HepG2 (cell line): Measurements from ENCODE around the gene XPNPEP2. TPM values are rescaled to one million over a fixed set of nuclear protein-coding genes. Genes with fewer than 3 reads are reported as not detected.

ENCODE experiments used
- ATAC-seq: fragments of 200-7000 bp; cut with Tn5 transposase; 3 replicates; pipeline ENCODE4 v1.9.1; 2020; ENCODE audit warnings: mild to moderate bottlenecking, moderate library complexity
- BruUV-seq: library from RNA; stranded (reverse); fragments of 400-500 nt; replicated peaks from 2 replicates; lab custom pipeline; 2021; lab: Mats Ljungman, UMichigan
- CTCF ChIA-PET: fragments of 300-600 bp; formaldehyde crosslinking; extraction: SDS; loops from one replicate; lab custom pipeline; 2021; ENCODE audit warnings: low total read pairs, inconsistent platforms, low intra/inter-chr PET ratio; lab: Yijun Ruan, JAX
- POLR2A ChIA-PET: fragments of 350-600 bp; sonication (Branson Sonifier 250); formaldehyde crosslinking; loops from one replicate; lab custom pipeline; 2020; ENCODE audit warnings: antibody characterized with exemption, inconsistent platforms; lab: Yijun Ruan, JAX
- DNase-seq: peaks from one replicate; pipeline ENCODE4 v3.0.0-alpha.2; 2015; ENCODE audit warnings: low spot score
- FAIRE-seq: peaks from 3 replicates; lab custom pipeline; 2011; peaks lifted over from hg19 to GRCh38; lab: Jason Lieb, UNC
- H2AFZ ChIP-seq: one replicate; pipeline ENCODE4 v1.6.1; 2011; ENCODE audit warnings: low read length, inconsistent platforms
- H3K27ac ChIP-seq: fragments of 300-600 bp; 3 replicates; pipeline ENCODE4 v1.8.0; 2011; ENCODE audit warnings: mixed run types, mild to moderate bottlenecking, mixed read lengths, low read length, inconsistent platforms; ENCODE audit not compliant: insufficient read depth; ENCODE audit errors: extremely low read length
- H3K27me3 ChIP-seq, 2 experiments: fragments of 200-600 bp in 1 of 2; 2 replicates in 1 of 2; 3 replicates in 1 of 2; pipeline versions ENCODE4 v1.6.0 to v1.8.0; 2011; ENCODE audit warnings: low read length in 2 of 2, mild to moderate bottlenecking in 2 of 2, moderate library complexity in 2 of 2, inconsistent platforms in 1 of 2; ENCODE audit not compliant: insufficient read depth in 2 of 2, control insufficient read depth in 1 of 2
- H3K36me3 ChIP-seq, 2 experiments: fragments of 200-600 bp in 1 of 2; replicated peaks in 1 of 2; 2 replicates in 1 of 2; 3 replicates in 1 of 2; pipeline versions ENCODE4 v1.5.1 to v1.8.0; 2011; ENCODE audit warnings: low read length in 2 of 2, inconsistent platforms in 1 of 2; ENCODE audit not compliant: insufficient read depth in 2 of 2, control insufficient read depth in 1 of 2
- H3K4me1 ChIP-seq: 2 replicates; pipeline ENCODE4 v1.5.1; 2012; ENCODE audit warnings: low read length, inconsistent platforms; ENCODE audit not compliant: insufficient read depth
- H3K4me2 ChIP-seq: 2 replicates; pipeline ENCODE4 v1.6.0; 2011; ENCODE audit warnings: low read depth, low read length, inconsistent platforms
- H3K4me3 ChIP-seq, 3 experiments: fragments of 200-600 bp in 1 of 3; sonication (generic), shearing (Covaris generic) in 1 of 3; replicated peaks in 1 of 3; 2 replicates each; pipeline ENCODE4 v1.5.1; 2011 to 2016; ENCODE audit warnings: low read length in 3 of 3, inconsistent platforms in 2 of 3, low read depth in 2 of 3, mild to moderate bottlenecking in 2 of 3, control low read depth in 1 of 3, mixed read lengths in 1 of 3; ENCODE audit not compliant: insufficient read depth in 1 of 3
- H3K79me2 ChIP-seq: one replicate; pipeline ENCODE4 v1.6.1; 2011; ENCODE audit warnings: low read length, inconsistent platforms; ENCODE audit not compliant: insufficient read depth
- H3K9ac ChIP-seq: 2 replicates; pipeline ENCODE4 v1.6.0; 2011; ENCODE audit warnings: mild to moderate bottlenecking, low read depth, low read length, inconsistent platforms; ENCODE audit not compliant: insufficient read depth
- H3K9me3 ChIP-seq: 2 replicates; pipeline ENCODE4 v1.5.1; 2012; ENCODE audit warnings: mild to moderate bottlenecking, low read length
- H4K20me1 ChIP-seq: 2 replicates; pipeline ENCODE4 v1.6.0; 2011; ENCODE audit warnings: inconsistent platforms, mild to moderate bottlenecking, low read length, moderate library complexity; ENCODE audit not compliant: insufficient read depth
- ARID5B ChIP-seq: IDR thresholded peaks from 2 replicates; pipeline ENCODE4 v1.4.0; 2020; ENCODE audit warnings: mild to moderate bottlenecking, missing genetic modification reagents
- BCL6 ChIP-seq: IDR thresholded peaks from 2 replicates; pipeline ENCODE4 v1.6.1; 2016; ENCODE audit warnings: missing genetic modification reagents, missing compliant biosample characterization
- DMAP1 ChIP-seq: IDR thresholded peaks from 2 replicates; pipeline ENCODE4 v1.6.1; 2016
- FOSL1 ChIP-seq: sonication (generic); formaldehyde crosslinking; IDR thresholded peaks from 2 replicates; pipeline ENCODE4 v1.9.0; 2021; ENCODE audit warnings: missing genetic modification reagents, borderline replicate concordance
- FOSL2 ChIP-seq: sonication (generic); formaldehyde crosslinking; IDR thresholded peaks from 2 replicates; pipeline ENCODE4 v1.4.0; 2020; ENCODE audit warnings: missing genetic modification reagents
- FOXA1 ChIP-seq, 2 experiments: fragments of 450-650 bp in 1 of 2; sonication (generic) in 1 of 2; formaldehyde crosslinking in 1 of 2; IDR thresholded peaks; 2 replicates each; pipeline versions ENCODE4 v1.4.0 to v1.6.1; 2016 to 2020; ENCODE audit warnings: missing genetic modification reagents in 1 of 2
- FOXA3 ChIP-seq: IDR thresholded peaks from 2 replicates; pipeline ENCODE4 v1.6.1; 2016; ENCODE audit warnings: missing genetic modification reagents, missing compliant biosample characterization
- FOXP1 ChIP-seq, 2 experiments: fragments of 450-650 bp in 1 of 2; IDR thresholded peaks; 2 replicates each; pipeline ENCODE4 v1.6.1; 2017 to 2018; ENCODE audit warnings: antibody characterized with exemption in 1 of 2
- GFI1 ChIP-seq: sonication (generic); formaldehyde crosslinking; IDR thresholded peaks from 2 replicates; pipeline ENCODE4 v1.5.0; 2020; ENCODE audit warnings: missing genetic modification reagents, mild to moderate bottlenecking, borderline replicate concordance
- HMG20A ChIP-seq: IDR thresholded peaks from 2 replicates; pipeline ENCODE4 v1.6.1; 2016; ENCODE audit warnings: borderline replicate concordance
- RARA ChIP-seq: IDR thresholded peaks from 2 replicates; pipeline ENCODE4 v1.6.1; 2016; ENCODE audit warnings: missing genetic modification reagents, missing compliant biosample characterization
- RBM22 ChIP-seq: fragments of 200-400 bp; formaldehyde crosslinking; optimal IDR thresholded peaks from 2 replicates; pipeline ENCODE3; 2017; ENCODE audit warnings: mild to moderate bottlenecking, low read length, moderate library complexity
- ZFY ChIP-seq: sonication (generic); formaldehyde crosslinking; IDR thresholded peaks from 2 replicates; pipeline ENCODE4 v1.4.0; 2020; ENCODE audit warnings: missing genetic modification reagents
- ZNF501 ChIP-seq: sonication (generic); formaldehyde crosslinking; IDR thresholded peaks from 2 replicates; pipeline ENCODE4 v1.5.1; 2020; ENCODE audit warnings: mild to moderate bottlenecking, moderate library complexity, missing genetic modification reagents
- ZNF703 ChIP-seq: sonication (generic); formaldehyde crosslinking; IDR thresholded peaks from 2 replicates; pipeline ENCODE4 v1.5.1; 2020; ENCODE audit warnings: missing genetic modification reagents, mild to moderate bottlenecking, moderate library complexity, borderline replicate concordance
- in situ Hi-C: cut with HindIII; loops from 2 replicates; pipeline ENCODE4 v1.10.0; 2017; ENCODE audit warnings: low pct_unique_long_range_greater_than_20kb; ENCODE audit not compliant: extremely low pct_ligation_motif_present
- intact Hi-C: fragments of 100-400 bp; cut with micrococcal nuclease; formaldehyde crosslinking; loops from one replicate; pipeline ENCODE4 v1.10.0; 2022; ENCODE audit not compliant: unreplicated experiment
- polyA plus RNA-seq, 8 experiments: library from polyadenylated mRNA; depleted of rRNA in 3 of 8; stranded (reverse) in 7 of 8; unstranded in 1 of 8; fragments of >200 nt; fragmentation: Illumina TruSeq in 4 of 8; extraction: Trizol in 4 of 8; gene quantifications; 2 replicates each; pipeline versions ENCODE4 v1.2.1 to v1.2.3, GENCODE V29; 2011 to 2016; ENCODE audit warnings: low read depth in 4 of 8, missing spikeins in 1 of 8, mixed read lengths in 1 of 8; ENCODE audit not compliant: insufficient read depth in 1 of 8
- total RNA-seq, 5 experiments: library from RNA; depleted of rRNA; stranded (reverse); fragments of >200 nt; fragmentation: Illumina TruSeq; extraction: Trizol; gene quantifications; 2 replicates each; pipeline ENCODE4 v1.2.3, GENCODE V29; 2016; ENCODE audit warnings: low read depth in 1 of 5
- TF ChIP-seq, protein P1 (sequence below): sonication (generic); formaldehyde crosslinking; IDR thresholded peaks from 2 replicates; pipeline ENCODE4 v1.4.0; 2020; ENCODE audit warnings: mild to moderate bottlenecking, missing genetic modification reagents, borderline replicate concordance
- TF ChIP-seq, protein P2 (sequence below): sonication (generic); formaldehyde crosslinking; IDR thresholded peaks from 2 replicates; pipeline ENCODE4 v1.5.0; 2020; ENCODE audit warnings: missing genetic modification reagents
- TF ChIP-seq, protein P3 (sequence below): IDR thresholded peaks from 2 replicates; pipeline ENCODE4 v1.6.1; 2012; ENCODE audit warnings: low read depth, low read length, improper control_type of control experiment

The XPNPEP2 gene
- total and polyA plus RNA-seq, 2 of the 13 experiments (the other 11 are each of a cell fraction or from before 2014, with no cell fraction given) = 1.1 to 1.8 TPM

DNA sequence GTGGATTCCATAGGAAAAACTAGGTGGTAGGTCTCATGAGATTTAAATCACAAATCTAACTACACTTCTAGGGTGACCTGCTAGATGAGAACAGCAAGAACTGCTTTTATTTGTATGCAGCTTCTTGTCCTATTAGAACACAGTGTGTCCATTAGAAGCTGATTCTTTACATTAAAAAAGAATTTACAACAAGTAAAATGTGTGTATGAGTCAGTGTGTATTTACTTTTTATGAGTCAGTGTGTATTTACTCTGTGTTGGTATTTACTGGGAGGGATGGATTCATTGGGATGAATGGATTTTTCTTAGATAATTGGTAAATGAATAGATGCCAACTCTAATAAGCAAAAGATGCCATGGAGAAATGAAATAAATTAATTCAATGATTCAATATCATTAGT is 40.6 kb upstream of the XPNPEP2 start:
- ChIA-PET CTCF (no interaction called here), POLR2A (no interaction called here)
- Histone ChIP-seq H3K27me3 (no peaks in the 10 kb centered on the region), H2AFZ (no peak overlapping the region), H4K20me1 (no peaks in the 10 kb centered on the region), H3K27ac (no peak overlapping the region), H3K79me2 (no peaks in the 10 kb centered on the region), H3K9ac (no peak overlapping the region), H3K4me3 (no peak overlapping the region), H3K36me3 (no peaks in the 10 kb centered on the region), H3K4me1 (peaks cover 29% of the 10 kb centered on the region), H3K4me2 (no peak overlapping the region), H3K9me3 (no peaks in the 10 kb centered on the region)
- ATAC-seq (peak; percentile 42; the same call in 1 of the 3 replicates), FAIRE-seq (no peak), DNase-seq (peak; percentile 17)
- in situ Hi-C loops (no loop called here), intact Hi-C loops (no loop called here)
- no TSS peak for BruUV-seq
- TF ChIP-seq FOSL2 = 0 out of 2 replicates have a peak, but pooled peaks have one; percentile 7
- peak; percentile 50; the same call in 1 of the 2 replicates for TF ChIP-seq FOSL1 (CRISPR knock-in tag)
- TF ChIP-seq RARA (CRISPR knock-in tag) = peak; percentile 77
- TF ChIP-seq ZFY (CRISPR knock-in tag) = no peak
- TF ChIP-seq, protein P1, sequence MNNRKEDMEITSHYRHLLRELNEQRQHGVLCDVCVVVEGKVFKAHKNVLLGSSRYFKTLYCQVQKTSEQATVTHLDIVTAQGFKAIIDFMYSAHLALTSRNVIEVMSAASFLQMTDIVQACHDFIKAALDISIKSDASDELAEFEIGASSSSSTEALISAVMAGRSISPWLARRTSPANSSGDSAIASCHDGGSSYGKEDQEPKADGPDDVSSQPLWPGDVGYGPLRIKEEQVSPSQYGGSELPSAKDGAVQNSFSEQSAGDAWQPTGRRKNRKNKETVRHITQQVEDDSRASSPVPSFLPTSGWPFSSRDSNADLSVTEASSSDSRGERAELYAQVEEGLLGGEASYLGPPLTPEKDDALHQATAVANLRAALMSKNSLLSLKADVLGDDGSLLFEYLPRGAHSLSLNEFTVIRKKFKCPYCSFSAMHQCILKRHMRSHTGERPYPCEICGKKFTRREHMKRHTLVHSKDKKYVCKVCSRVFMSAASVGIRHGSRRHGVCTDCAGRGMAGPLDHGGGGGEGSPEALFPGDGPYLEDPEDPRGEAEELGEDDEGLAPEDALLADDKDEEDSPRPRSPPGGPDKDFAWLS (CRISPR knock-in tag) = no peak
- TF ChIP-seq HMG20A (CRISPR knock-in tag) = peak; percentile 35; the same call in 1 of the 2 replicates
- TF ChIP-seq GFI1 (CRISPR knock-in tag) = 0 out of 2 replicates have a peak, but pooled peaks have one; percentile 29
- no peak for TF ChIP-seq ZNF501 (CRISPR knock-in tag)
- TF ChIP-seq ZNF703 (CRISPR knock-in tag) = no peak
- TF ChIP-seq, protein P2, sequence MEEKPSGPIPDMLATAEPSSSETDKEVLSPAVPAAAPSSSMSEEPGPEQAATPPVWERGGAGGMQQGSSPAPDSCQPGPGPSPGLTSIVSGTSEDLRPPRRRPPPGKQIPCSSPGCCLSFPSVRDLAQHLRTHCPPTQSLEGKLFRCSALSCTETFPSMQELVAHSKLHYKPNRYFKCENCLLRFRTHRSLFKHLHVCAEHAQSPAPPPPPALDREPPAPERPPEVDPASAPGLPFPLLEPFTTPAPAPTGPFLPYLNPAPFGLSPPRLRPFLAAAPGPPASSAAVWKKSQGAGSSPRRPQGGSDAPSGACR (CRISPR knock-in tag) = no peak
- TF ChIP-seq, protein P3, sequence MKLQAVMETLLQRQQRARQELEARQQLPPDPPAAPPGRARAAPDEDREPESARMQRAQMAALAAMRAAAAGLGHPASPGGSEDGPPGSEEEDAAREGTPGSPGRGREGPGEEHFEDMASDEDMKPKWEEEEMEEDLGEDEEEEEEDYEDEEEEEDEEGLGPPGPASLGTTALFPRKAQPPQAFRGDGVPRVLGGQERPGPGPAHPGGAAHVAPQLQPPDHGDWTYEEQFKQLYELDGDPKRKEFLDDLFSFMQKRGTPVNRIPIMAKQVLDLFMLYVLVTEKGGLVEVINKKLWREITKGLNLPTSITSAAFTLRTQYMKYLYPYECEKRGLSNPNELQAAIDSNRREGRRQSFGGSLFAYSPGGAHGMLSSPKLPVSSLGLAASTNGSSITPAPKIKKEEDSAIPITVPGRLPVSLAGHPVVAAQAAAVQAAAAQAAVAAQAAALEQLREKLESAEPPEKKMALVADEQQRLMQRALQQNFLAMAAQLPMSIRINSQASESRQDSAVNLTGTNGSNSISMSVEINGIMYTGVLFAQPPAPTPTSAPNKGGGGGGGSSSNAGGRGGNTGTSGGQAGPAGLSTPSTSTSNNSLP = peak; percentile 78
- no peak for TF ChIP-seq DMAP1 (CRISPR knock-in tag)
- TF ChIP-seq FOXA3 (CRISPR knock-in tag) = peak; percentile 85
- no peak for TF ChIP-seq RBM22
- TF ChIP-seq FOXA1 (IDR thresholded peaks at IDR 0.05) = peak; percentile 83
- 0 out of 2 replicates have a peak, but pooled peaks have one; percentile 21 for TF ChIP-seq FOXA1 (CRISPR knock-in tag; IDR thresholded peaks at IDR 0.05)
- TF ChIP-seq ARID5B (CRISPR knock-in tag) = peak; percentile 40; the same call in 1 of the 2 replicates
- no peak for TF ChIP-seq FOXP1 (IDR thresholded peaks at IDR 0.05)
- peak; percentile 79 for TF ChIP-seq FOXP1 (CRISPR knock-in tag; IDR thresholded peaks at IDR 0.05)
- peak; percentile 86 for TF ChIP-seq BCL6
